Stomach (tissue), 9 donors: ENCODE data around the gene VAV2. TPM values are rescaled to one million over a fixed set of nuclear protein-coding genes. Genes with fewer than 3 reads are reported as not detected.
A peak's percentile ranks its signal among the peaks of the same experiment; 100 is the strongest.

Experiments used
- DNase-seq, 2 donors: peaks; one replicate each; pipeline versions ENCODE4 v3.0.0 to v3.0.0-alpha.2; 2013 to 2019
- H3K27ac ChIP-seq, 5 donors: fragments of 200-600 bp in 4 of 5; sonication (generic) in 4 of 5; one replicate each; pipeline ENCODE4 v1.5.1; 2013 to 2019; ENCODE audit warnings: mild to moderate bottlenecking in 1 of 5, moderate library complexity in 1 of 5
- H3K27me3 ChIP-seq, 3 donors: fragments of 200-600 bp; sonication (generic); one replicate each; pipeline ENCODE4 v1.5.1; 2017 to 2019; ENCODE audit warnings: mixed run types in 1 of 3
- H3K36me3 ChIP-seq, 4 donors: fragments of 200-600 bp; sonication (generic); 1 replicate in 3 of 4; 2 replicates in 1 of 4; pipeline ENCODE4 v1.5.1; 2016 to 2019
- H3K4me1 ChIP-seq, 4 donors: fragments of 200-600 bp; sonication (generic); one replicate each; pipeline ENCODE4 v1.5.1; 2016 to 2019
- H3K4me3 ChIP-seq, 4 donors: fragments of 200-600 bp; sonication (generic) in 3 of 4; one replicate each; pipeline ENCODE4 v1.5.1; 2016 to 2019; ENCODE audit warnings: mild to moderate bottlenecking in 1 of 4
- H3K9me3 ChIP-seq, 4 donors: fragments of 200-600 bp; sonication (generic); one replicate each; pipeline ENCODE4 v1.5.1; 2016 to 2019
- EP300 ChIP-seq: sonication (generic); formaldehyde crosslinking; IDR thresholded peaks from one replicate; pipeline ENCODE4 v1.6.1; 2017; ENCODE audit warnings: antibody characterized with exemption
- POLR2A ChIP-seq, 4 donors: fragments of 450-650 bp; IDR thresholded peaks; one replicate each; pipeline ENCODE4 v1.6.1; 2016; ENCODE audit warnings: antibody characterized with exemption in 4 of 4, control low read depth in 2 of 4, mild to moderate bottlenecking in 1 of 4, moderate library complexity in 1 of 4
- POLR2AphosphoS5 ChIP-seq, 3 donors: sonication (generic); formaldehyde crosslinking; IDR thresholded peaks; one replicate each; pipeline ENCODE4 v1.6.1; 2016; ENCODE audit warnings: antibody characterized with exemption in 3 of 3
- WGBS, 5 donors: extraction: QIAGEN DNeasy Blood & Tissue Kit in 3 of 5; methylation state at CpG; one replicate each; pipeline versions ENCODE4 v1.1.5 to v1.1.7; 2013 to 2018; 5-methylcytosine and 5-hydroxymethylcytosine counted together
- intact Hi-C: fragments of 100-400 bp; cut with DNase I; formaldehyde crosslinking; loops from one replicate; pipeline ENCODE4 v1.15.1; 2023; ENCODE audit warnings: low total_unique reads
- polyA plus RNA-seq, 3 donors: library from polyadenylated mRNA; stranded (reverse); fragments of 200-250 nt; gene quantifications; one replicate each; pipeline ENCODE4 v1.2.3, GENCODE V29; 2013
- total RNA-seq, 5 donors: library from RNA; depleted of rRNA; stranded (reverse); fragments of >200 nt; gene quantifications; one replicate each; pipeline versions ENCODE4 v1.1.0 to v1.2.3, GENCODE V29; 2014 to 2016
- TF ChIP-seq, protein P1 (sequence below), 7 experiments: fragments of 450-650 bp in 4 of 7; fragments of 200-600 bp in 3 of 7; sonication (generic) in 3 of 7; IDR thresholded peaks; one replicate each; pipeline ENCODE4 v1.5.1; 2016 to 2019; ENCODE audit warnings: antibody characterized with exemption in 7 of 7, control low read depth in 2 of 7, mild to moderate bottlenecking in 1 of 7
- donor health status: healthy with polysubstance abuse.
- donor health status: Bipolar disorder and iron deficiency.
- donor health status: healthy.

Gene VAV2
- total and polyA plus RNA-seq, 8 donors = 4.1 to 14.2 (median 7.0) TPM

DNA sequence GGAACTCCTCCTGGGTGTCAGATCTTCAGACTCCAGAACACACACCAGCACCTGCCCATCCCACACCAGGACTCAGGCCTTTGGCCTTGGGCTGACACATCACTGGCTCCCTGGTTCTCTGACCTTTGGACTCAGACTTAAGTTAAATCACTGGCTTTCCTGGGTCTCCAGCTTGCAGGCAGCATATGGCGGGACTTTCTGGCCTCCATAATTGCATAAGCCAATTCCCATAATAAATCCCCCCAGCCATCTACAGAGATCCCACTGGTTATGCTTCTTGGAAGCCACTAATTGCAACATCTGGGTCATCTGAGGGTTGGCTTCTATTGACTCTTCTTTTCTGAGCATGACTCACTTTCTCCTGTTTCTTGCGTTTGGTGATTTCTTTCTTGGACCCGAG lies 173.7 kb downstream of the VAV2 start:
- no peak overlapping the region for H3K4me3 ChIP-seq
- TF ChIP-seq, protein P1, sequence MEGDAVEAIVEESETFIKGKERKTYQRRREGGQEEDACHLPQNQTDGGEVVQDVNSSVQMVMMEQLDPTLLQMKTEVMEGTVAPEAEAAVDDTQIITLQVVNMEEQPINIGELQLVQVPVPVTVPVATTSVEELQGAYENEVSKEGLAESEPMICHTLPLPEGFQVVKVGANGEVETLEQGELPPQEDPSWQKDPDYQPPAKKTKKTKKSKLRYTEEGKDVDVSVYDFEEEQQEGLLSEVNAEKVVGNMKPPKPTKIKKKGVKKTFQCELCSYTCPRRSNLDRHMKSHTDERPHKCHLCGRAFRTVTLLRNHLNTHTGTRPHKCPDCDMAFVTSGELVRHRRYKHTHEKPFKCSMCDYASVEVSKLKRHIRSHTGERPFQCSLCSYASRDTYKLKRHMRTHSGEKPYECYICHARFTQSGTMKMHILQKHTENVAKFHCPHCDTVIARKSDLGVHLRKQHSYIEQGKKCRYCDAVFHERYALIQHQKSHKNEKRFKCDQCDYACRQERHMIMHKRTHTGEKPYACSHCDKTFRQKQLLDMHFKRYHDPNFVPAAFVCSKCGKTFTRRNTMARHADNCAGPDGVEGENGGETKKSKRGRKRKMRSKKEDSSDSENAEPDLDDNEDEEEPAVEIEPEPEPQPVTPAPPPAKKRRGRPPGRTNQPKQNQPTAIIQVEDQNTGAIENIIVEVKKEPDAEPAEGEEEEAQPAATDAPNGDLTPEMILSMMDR (IDR thresholded peaks at IDR 0.05) = no peak
- TF ChIP-seq POLR2AphosphoS5 (IDR thresholded peaks at IDR 0.05) (no peak), POLR2A (IDR thresholded peaks at IDR 0.05) (no peak), EP300 (no peak)
- 76 to 94% (median 82%) methylated on average over 3 of the region's 3 CpGs for WGBS, 5 donors
- H3K36me3 ChIP-seq = no peaks in the 10 kb centered on the region
- intact Hi-C loops = no loop called here
- H3K4me1 ChIP-seq = no peaks in the 10 kb centered on the region
- H3K9me3 ChIP-seq = no peaks in the 10 kb centered on the region
- no peak for DNase-seq
- H3K27ac ChIP-seq = no peak overlapping the region
- no peaks in the 10 kb centered on the region for H3K27me3 ChIP-seq

DNA sequence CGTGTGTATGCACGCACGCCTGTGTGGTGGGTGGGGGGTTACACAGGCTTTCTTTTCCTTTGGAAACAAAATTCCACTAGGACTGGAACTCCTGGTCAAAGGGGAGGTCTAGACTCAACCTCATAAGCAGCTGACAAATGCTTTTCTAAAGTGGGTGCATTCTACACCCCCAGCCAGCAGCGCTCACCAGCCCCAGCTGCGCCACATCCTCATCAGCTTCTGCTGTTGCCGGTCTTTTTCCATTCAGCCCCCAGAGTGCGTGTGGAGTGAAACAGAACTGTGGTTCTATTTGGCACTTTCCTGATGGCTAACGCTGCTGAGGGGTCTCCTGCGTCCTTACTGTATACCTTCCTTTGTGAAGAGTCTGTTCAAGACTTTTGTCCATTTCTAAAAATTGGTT lies 176.3 kb downstream of the VAV2 start:
- Histone ChIP-seq H3K36me3 (peaks cover 0 to 8% (median 0%) of the 10 kb centered on the region in 4 donors), H3K4me1 (no peaks in the 10 kb centered on the region), H3K27ac (no peak overlapping the region), H3K27me3 (no peaks in the 10 kb centered on the region), H3K9me3 (no peaks in the 10 kb centered on the region), H3K4me3 (no peak overlapping the region)
- no peak for DNase-seq
- TF ChIP-seq EP300 = no peak
- no peak for TF ChIP-seq POLR2AphosphoS5 (IDR thresholded peaks at IDR 0.05)
- TF ChIP-seq POLR2A (IDR thresholded peaks at IDR 0.05) = no peak
- TF ChIP-seq, protein P1 (IDR thresholded peaks at IDR 0.05) = no peak
- 57 to 97% (median 77%) methylated on average over 8 to 9 of the region's 9 CpGs for WGBS, 5 donors
- intact Hi-C loops = no loop called here

DNA sequence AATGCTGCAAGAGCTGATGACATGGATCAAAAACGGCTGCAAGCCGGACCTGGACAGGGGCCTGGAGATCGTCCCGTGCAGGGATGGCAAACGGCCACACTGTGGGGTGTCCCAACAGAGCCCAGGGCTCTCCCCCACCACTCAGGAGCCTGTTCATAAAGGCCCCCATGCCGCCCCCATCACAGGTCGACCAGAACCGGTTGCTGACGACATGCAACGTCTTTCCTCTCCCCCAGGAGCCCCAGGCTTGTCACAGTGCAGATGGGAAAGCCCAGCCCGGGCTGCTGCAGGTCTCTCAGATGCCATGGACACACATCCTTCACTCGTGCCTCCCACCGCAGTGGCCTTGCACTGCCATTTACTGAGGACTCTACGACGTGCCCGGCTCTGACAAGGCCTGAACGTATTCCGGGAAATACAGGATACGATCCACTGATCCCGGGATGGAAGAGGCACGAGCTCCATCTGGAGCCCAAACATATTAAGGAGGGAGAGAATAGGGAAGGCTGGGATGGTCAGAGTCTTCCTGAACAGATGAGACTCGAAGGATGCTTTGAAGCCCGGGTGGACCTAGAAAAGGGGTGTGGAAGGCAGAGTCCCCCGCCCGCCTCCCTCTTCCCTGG lies 177.4 kb downstream of the VAV2 start:
- intact Hi-C loops = no loop called here
- peaks cover 0 to 12% (median 8%) of the 10 kb centered on the region in 4 donors for H3K36me3 ChIP-seq
- H3K9me3 ChIP-seq = no peaks in the 10 kb centered on the region
- H3K27ac ChIP-seq = no peak overlapping the region
- no peaks in the 10 kb centered on the region for H3K4me1 ChIP-seq
- no peaks in the 10 kb centered on the region for H3K27me3 ChIP-seq
- no peak for DNase-seq
- 74 to 93% (median 81%) methylated on average over 9 to 25 of the region's 25 CpGs for WGBS, 5 donors
- no peak for TF ChIP-seq POLR2A (IDR thresholded peaks at IDR 0.05)
- TF ChIP-seq POLR2AphosphoS5 (IDR thresholded peaks at IDR 0.05) = no peak
- TF ChIP-seq, protein P1 (IDR thresholded peaks at IDR 0.05) = no peak
- TF ChIP-seq EP300 = no peak
- H3K4me3 ChIP-seq = no peak overlapping the region

DNA sequence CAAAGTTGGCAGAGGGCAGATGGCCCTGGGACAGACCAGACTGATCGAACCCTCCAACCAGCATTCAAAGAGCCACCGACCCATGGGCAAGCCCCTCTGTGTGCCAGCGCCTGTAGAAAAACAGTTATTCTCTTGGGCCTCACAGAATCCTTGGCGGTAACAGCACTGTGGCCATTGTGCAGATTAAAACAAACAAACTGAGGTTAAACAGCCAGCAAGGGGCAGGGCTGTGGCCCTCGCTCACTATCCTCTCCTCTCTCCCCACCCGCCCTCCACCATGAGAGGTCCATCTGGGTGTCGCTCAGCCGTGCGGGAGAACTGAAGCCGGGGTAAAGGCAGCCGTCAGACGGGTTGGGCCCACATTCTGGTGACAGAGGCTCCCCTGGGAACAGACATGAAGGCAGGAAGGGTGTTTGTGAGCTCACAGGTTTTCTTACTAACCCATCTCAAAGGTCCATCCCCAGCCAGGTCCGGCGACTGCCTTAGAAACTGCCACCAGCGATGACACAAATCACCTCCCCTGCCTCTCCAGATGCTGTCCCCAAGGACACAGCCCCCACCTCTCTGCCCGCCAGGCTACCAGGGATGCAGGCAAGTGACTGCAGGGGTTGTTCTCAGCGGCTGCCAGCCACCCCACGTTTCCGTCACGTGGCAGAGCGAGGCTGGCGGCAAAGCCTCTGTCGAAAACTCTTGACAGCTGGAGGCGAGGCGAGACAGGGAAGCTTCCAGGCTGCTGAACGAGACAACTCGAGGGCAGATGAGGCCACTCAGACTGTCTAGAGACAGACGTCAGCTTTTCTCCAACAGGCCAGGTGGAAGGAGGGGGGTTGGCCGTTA lies 178.2 kb downstream of the VAV2 start:
- peaks cover 6 to 20% (median 14%) of the 10 kb centered on the region in 4 donors for H3K36me3 ChIP-seq
- peak in 1 of 2 donors; percentile 56 for DNase-seq
- WGBS, 5 donors = 80 to 92% (median 87%) methylated on average over 24 to 29 of the region's 29 CpGs
- no peaks in the 10 kb centered on the region for H3K27me3 ChIP-seq
- intact Hi-C loops = no loop called here
- no peaks in the 10 kb centered on the region for H3K9me3 ChIP-seq
- H3K4me3 ChIP-seq = no peak overlapping the region
- H3K27ac ChIP-seq = no peak overlapping the region
- TF ChIP-seq POLR2AphosphoS5 (IDR thresholded peaks at IDR 0.05) = no peak
- TF ChIP-seq POLR2A (IDR thresholded peaks at IDR 0.05) = no peak
- TF ChIP-seq, protein P1 (IDR thresholded peaks at IDR 0.05) = no peak
- no peak for TF ChIP-seq EP300
- H3K4me1 ChIP-seq = no peaks in the 10 kb centered on the region
